ENCODE results near the gene MIPOL1.

DNA sequence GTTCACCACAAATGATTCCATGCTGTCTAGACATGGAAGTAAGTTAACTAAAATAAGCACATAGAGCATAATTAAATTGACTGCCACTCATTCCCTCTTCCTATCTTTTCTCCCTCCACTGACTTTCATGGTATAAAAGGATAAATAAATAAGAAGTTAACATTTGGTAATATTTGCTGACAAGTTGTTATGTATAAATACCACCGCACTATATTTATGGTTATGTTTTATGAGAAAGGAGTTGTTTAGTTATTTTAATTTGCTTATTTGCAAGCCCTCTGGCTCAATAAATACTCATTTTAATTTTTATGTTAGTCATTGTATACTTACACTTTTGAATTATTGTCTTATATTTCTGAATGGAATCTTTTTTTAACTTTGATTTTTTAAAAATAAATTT is 113.5 kb downstream of the MIPOL1 start:
- TF ChIP-seq ZNF274 (IDR thresholded peaks at IDR 0.05; ENCODE audit: low read depth, low read length) (no peak), EZH2 (IDR thresholded peaks at IDR 0.05) (no peak), RAD21 (IDR thresholded peaks at IDR 0.05; ENCODE audit: low read depth) (no peak), POLR2AphosphoS5 (IDR thresholded peaks at IDR 0.05; ENCODE audit: low read depth, low read length) (no peak), EZH2phosphoT487 (IDR thresholded peaks at IDR 0.05; ENCODE audit: borderline replicate concordance) (no peak), POLR2A (IDR thresholded peaks at IDR 0.05; ENCODE audit: borderline replicate concordance, extremely low read depth, insufficient read depth, insufficient read length) (no peak), YY1 (IDR thresholded peaks at IDR 0.05; ENCODE audit: extremely low read depth, insufficient replicate concordance, low read depth, low read length) (no peak), EGR1 (IDR thresholded peaks at IDR 0.05; ENCODE audit: low read depth) (no peak), SRF (IDR thresholded peaks at IDR 0.05; ENCODE audit: low read depth) (no peak), SIN3A (IDR thresholded peaks at IDR 0.05; ENCODE audit: low read depth) (no peak), ZFX (IDR thresholded peaks at IDR 0.05) (no peak)
- TF ChIP-seq, protein P1, sequence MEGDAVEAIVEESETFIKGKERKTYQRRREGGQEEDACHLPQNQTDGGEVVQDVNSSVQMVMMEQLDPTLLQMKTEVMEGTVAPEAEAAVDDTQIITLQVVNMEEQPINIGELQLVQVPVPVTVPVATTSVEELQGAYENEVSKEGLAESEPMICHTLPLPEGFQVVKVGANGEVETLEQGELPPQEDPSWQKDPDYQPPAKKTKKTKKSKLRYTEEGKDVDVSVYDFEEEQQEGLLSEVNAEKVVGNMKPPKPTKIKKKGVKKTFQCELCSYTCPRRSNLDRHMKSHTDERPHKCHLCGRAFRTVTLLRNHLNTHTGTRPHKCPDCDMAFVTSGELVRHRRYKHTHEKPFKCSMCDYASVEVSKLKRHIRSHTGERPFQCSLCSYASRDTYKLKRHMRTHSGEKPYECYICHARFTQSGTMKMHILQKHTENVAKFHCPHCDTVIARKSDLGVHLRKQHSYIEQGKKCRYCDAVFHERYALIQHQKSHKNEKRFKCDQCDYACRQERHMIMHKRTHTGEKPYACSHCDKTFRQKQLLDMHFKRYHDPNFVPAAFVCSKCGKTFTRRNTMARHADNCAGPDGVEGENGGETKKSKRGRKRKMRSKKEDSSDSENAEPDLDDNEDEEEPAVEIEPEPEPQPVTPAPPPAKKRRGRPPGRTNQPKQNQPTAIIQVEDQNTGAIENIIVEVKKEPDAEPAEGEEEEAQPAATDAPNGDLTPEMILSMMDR (IDR thresholded peaks at IDR 0.05 in 2 of 3, conservative IDR thresholded peaks at IDR 0.05 in 1 of 3; ENCODE audit: borderline replicate concordance in 1 of 3, insufficient read depth in 1 of 3, low read depth in 2 of 3, low read length in 2 of 3), result no peak
- TF ChIP-seq, protein P2, sequence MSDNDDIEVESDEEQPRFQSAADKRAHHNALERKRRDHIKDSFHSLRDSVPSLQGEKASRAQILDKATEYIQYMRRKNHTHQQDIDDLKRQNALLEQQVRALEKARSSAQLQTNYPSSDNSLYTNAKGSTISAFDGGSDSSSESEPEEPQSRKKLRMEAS (IDR thresholded peaks at IDR 0.05), result no peak

Measured in HCT116 (cell line).